Thymus (tissue), 11 donors: Measurements from ENCODE around the gene ZFPM1. TPM values are rescaled to one million over a fixed set of nuclear protein-coding genes. Genes with fewer than 3 reads are reported as not detected.

Source experiments
- DNase-seq, 9 donors: peaks; one replicate each; pipeline ENCODE4 v3.0.0-alpha.2; 2013; ENCODE audit warnings: low spot score in 9 of 9, low read depth in 6 of 9, missing footprints in 1 of 9
- H3K27ac ChIP-seq, 2 donors: one replicate each; pipeline ENCODE4 v1.5.1; 2013; ENCODE audit warnings: control low read depth in 1 of 2, low read depth in 1 of 2, low read length in 1 of 2, mild to moderate bottlenecking in 1 of 2, moderate library complexity in 1 of 2
- H3K27me3 ChIP-seq, 2 donors: one replicate each; pipeline ENCODE4 v1.5.1; 2013; ENCODE audit warnings: low read length in 1 of 2; ENCODE audit not compliant: control insufficient read depth in 2 of 2, insufficient read depth in 1 of 2
- H3K36me3 ChIP-seq, 2 donors: one replicate each; pipeline ENCODE4 v1.5.1; 2013; ENCODE audit warnings: low read length in 1 of 2, mild to moderate bottlenecking in 1 of 2, moderate library complexity in 1 of 2; ENCODE audit not compliant: control insufficient read depth in 2 of 2, insufficient read depth in 2 of 2
- H3K4me1 ChIP-seq, 2 donors: one replicate each; pipeline ENCODE4 v1.5.1; 2013; ENCODE audit warnings: low read length in 2 of 2; ENCODE audit not compliant: control insufficient read depth in 2 of 2, insufficient read depth in 2 of 2
- H3K4me3 ChIP-seq, 2 donors: one replicate each; pipeline ENCODE4 v1.5.1; 2013; ENCODE audit warnings: low read length in 2 of 2, control low read depth in 1 of 2, mild to moderate bottlenecking in 1 of 2
- H3K9me3 ChIP-seq, 2 donors: one replicate each; pipeline ENCODE4 v1.5.1; 2013; ENCODE audit warnings: low read length in 1 of 2, mild to moderate bottlenecking in 1 of 2; ENCODE audit not compliant: control insufficient read depth in 2 of 2, insufficient read depth in 1 of 2
- WGBS: extraction: QIAGEN DNeasy Blood & Tissue Kit; methylation state at CpG from one replicate; pipeline ENCODE4 v1.1.7; 2013; 5-methylcytosine and 5-hydroxymethylcytosine counted together
- polyA plus RNA-seq: library from polyadenylated mRNA; stranded (reverse); fragments of 200-250 nt; gene quantifications from one replicate; pipeline ENCODE4 v1.2.3, GENCODE V29; 2013
- total RNA-seq: library from RNA; stranded (reverse); fragments of 120-200 nt; gene quantifications from one replicate; pipeline ENCODE4 v1.2.4, GENCODE V29; 2013
- donor health status: healthy.

The ZFPM1 gene
- total and polyA plus RNA-seq, 2 donors = 1.6 to 4.2 TPM

DNA sequence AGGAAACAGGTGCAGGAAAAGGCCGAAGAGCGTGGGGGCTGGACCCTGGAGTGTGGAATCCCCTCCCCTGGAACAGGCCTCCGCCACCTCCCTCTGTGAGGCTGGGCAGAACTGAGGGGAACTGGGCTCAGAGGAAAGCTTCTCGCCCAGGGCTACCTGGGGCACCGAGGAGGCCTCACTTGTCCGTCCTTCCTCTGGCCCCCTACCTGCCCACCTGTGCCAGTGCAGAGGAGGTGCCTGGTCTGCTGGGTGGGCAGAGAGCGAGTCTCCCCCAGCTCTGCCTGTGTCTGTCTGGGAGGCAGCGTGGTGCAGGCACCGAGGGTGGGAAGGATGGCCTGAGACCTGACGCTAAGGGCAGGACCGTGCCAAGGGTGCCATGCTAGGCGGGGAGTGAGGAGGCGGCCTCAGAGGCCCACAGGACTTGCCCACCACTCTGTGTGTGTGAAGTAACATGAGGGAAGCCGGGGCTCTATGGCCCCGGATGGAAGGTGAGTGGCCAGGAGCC, 42.2 kb downstream of the ZFPM1 start:
- peaks cover 0 to under 1% of the 10 kb centered on the region in 2 donors for H3K9me3 ChIP-seq
- 98% methylated on average over 15 of the region's 15 CpGs for WGBS
- H3K27ac ChIP-seq = no peak overlapping the region
- H3K36me3 ChIP-seq = peaks cover 0 to 42% of the 10 kb centered on the region in 2 donors
- H3K4me3 ChIP-seq = no peak overlapping the region
- no peak for DNase-seq
- no peaks in the 10 kb centered on the region for H3K27me3 ChIP-seq
- no peaks in the 10 kb centered on the region for H3K4me1 ChIP-seq

DNA sequence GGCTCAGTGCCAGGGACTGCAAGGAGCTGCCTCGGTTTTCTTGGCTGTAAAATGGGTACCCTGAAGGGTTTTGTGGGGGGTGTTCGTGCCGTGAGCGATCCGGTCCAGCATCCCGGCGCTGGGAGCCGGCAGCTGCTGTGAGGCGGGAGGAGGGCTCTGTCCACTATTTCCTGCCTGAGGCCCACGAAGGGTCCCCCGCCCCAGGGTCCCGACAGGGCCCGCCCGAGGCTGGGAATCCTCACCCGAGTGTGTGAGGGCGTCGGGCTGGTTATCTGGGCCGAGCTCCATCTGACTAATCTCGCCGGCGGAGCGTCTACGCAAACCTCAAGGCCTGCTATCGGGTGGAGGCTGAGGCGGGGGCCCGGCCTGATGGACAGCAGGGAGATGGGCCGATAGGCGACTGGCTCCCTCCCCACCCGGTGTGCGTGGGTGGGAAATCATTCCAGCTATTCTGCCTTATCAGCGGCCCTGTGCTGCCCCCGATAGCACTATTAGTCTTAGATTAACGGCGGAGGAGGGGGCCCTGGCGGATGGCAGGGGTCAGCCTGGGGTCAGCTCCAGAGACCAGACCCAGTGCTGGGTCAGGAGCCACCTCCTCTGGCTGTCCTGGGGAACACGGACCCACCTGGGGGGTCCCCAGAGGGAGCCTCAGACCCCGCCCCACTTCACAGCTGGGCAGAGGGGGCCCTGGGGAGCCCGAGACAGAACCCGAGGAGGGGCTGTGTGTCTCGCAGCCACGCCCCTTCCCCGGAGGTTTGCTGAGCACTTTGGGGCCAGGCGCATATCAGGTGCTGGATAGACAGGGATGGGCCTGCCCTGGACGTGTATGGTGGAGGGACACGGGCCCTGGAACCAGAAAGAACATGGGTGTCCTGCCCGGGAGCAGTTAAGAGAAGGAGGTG, 44.7 kb downstream of the ZFPM1 start:
- H3K4me3 ChIP-seq = no peak overlapping the region
- 96% methylated on average over 46 of the region's 46 CpGs for WGBS
- H3K4me1 ChIP-seq = no peaks in the 10 kb centered on the region
- no peaks in the 10 kb centered on the region for H3K27me3 ChIP-seq
- peaks cover 0 to 48% of the 10 kb centered on the region in 2 donors for H3K36me3 ChIP-seq
- peaks cover 2 to 15% of the 10 kb centered on the region in 2 donors for H3K9me3 ChIP-seq
- no peak for DNase-seq
- no peak overlapping the region for H3K27ac ChIP-seq

DNA sequence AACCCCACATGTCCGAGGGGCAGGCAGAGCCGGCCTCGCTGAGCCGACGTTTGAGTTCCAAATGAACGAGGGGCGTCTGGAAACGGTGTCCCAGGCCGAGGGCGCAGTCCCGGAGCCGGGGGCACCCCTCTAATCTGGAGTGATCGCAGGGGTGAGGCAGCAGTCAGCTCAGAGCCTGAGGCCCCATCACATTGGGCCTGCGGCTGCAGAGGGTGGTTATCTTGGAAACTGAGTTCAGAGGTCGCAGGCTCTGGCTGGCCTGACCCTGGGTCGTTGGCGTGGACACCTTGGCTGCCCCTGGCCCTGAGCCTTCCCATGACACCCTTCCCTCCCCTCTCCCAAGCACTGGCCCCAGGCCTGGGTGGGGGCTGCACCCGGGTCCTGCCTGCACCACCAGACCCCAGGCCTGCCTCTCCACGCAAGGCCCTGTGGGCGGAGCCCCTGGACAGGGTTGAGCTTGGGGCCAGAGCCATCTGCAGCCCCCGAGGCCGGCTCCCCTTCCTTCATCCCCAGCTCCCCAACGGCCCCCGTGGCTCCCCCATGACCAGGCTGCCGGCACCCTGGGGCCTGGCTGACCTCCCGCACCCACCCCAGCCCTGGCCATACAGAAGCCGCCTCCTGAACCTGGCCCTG, 45.6 kb downstream of the ZFPM1 start:
- Histone ChIP-seq H3K4me1 (no peaks in the 10 kb centered on the region), H3K36me3 (peaks cover 0 to 48% of the 10 kb centered on the region in 2 donors), H3K4me3 (no peak overlapping the region), H3K9me3 (peaks cover 2 to 15% of the 10 kb centered on the region in 2 donors), H3K27ac (no peak overlapping the region), H3K27me3 (no peaks in the 10 kb centered on the region)
- DNase-seq = no peak
- 96% methylated on average over 27 of the region's 27 CpGs for WGBS

DNA sequence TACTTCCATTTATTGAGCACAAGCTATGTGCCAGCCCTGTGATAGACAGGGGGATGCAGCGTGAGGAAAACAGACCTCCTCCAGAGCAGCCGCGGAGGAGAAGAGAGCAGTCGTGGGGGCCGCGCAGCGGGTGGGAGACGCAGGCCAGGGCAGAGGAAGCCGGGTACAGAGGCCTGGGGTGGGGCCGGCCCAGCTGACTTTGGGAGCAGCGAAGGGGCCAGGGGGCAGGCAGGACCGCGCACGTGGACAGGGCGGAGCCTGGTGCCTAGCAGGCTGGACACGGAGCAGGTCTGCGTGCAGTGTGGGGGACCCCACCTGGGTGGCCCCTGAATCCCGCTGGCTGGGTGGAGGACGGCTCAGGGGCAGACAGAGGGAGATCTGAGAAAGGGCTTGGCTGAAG, 46.2 kb downstream of the ZFPM1 start:
- DNase-seq = no peak
- no peak overlapping the region for H3K27ac ChIP-seq
- H3K36me3 ChIP-seq = peaks cover 0 to 46% of the 10 kb centered on the region in 2 donors
- no peaks in the 10 kb centered on the region for H3K27me3 ChIP-seq
- no peak overlapping the region for H3K4me3 ChIP-seq
- H3K4me1 ChIP-seq = no peaks in the 10 kb centered on the region
- H3K9me3 ChIP-seq = peaks cover 2 to 15% of the 10 kb centered on the region in 2 donors
- 86% methylated on average over 19 of the region's 19 CpGs for WGBS

DNA sequence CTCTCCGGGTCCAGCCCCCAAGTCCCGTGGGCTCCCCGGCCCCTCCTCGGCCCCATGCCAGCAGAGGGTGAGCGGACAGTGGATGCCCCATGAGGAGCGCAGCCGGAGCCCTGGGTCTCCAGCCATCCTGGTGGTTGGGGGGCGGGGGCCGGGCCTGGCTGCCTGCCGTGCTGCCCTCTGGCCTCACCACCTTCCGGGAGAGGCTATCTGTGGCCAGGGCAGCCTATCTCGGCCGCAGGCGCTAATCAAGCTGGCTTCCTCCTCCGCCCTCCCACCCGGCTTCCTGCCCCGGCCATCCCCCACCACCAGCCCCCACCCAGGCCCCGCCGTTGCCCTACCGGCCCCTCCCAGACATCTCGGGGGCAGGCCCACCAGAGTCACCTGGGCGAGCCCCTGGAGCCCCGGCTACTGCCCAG, 46.8 kb downstream of the ZFPM1 start:
- Histone ChIP-seq H3K4me3 (no peak overlapping the region), H3K27ac (no peak overlapping the region), H3K27me3 (no peaks in the 10 kb centered on the region), H3K4me1 (no peaks in the 10 kb centered on the region), H3K36me3 (peaks cover 0 to 41% of the 10 kb centered on the region in 2 donors), H3K9me3 (peaks cover 2 to 15% of the 10 kb centered on the region in 2 donors)
- 69% methylated on average over 23 of the region's 23 CpGs for WGBS
- no peak for DNase-seq

DNA sequence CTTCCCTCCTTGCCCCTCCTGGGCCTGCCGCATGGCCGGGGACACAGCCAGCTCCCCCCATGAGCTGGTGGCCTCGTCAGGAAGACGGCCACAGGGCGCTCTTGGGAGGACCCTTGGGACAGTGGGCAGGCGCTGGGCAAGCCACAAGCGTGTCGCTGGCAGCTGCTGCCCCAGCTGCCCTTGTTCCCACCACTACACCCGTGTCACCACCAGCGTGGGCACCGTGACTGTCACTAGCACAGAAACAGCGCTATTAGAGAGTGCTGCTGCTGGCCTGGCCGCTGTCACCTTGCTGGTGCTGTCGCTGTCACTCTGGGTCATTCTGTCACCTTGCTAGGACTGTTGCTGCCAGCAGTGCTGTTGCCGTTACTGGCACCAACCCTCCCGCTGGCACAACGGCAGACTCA, 47.2 kb downstream of the ZFPM1 start:
- 87% methylated on average over 17 of the region's 17 CpGs for whole genome bisulfite sequencing
- no peak overlapping the region for H3K4me3 ChIP-seq
- peaks cover 0 to 38% of the 10 kb centered on the region in 2 donors for H3K36me3 ChIP-seq
- no peaks in the 10 kb centered on the region for H3K27me3 ChIP-seq
- DNase-seq = no peak
- H3K9me3 ChIP-seq = peaks cover 2 to 15% of the 10 kb centered on the region in 2 donors
- no peaks in the 10 kb centered on the region for H3K4me1 ChIP-seq
- H3K27ac ChIP-seq = no peak overlapping the region

DNA sequence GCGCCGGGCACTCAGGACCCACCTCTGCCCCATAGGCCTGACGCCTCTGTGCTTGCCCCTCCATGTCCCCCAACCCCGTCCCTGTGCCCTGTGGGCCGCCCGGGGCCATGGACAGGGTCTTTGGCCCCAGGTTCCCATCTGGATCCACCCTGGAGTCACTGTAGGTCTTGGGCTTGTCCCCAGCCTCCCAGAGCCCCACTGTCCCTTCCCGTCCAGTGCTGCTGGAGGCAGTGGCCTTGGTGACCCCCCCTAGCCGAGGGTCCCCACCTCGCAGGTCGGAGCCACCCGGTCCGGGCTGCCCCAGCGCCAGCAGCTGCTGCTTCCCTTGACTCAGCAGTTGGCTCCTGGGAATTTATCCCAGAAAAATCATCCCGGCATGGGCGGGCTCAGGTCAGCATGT, 49.3 kb downstream of the ZFPM1 start:
- no peak overlapping the region for H3K27ac ChIP-seq
- no peaks in the 10 kb centered on the region for H3K27me3 ChIP-seq
- no peak for DNase-seq
- H3K36me3 ChIP-seq = peaks cover 4 to 39% of the 10 kb centered on the region in 2 donors
- peaks cover 2 to 15% of the 10 kb centered on the region in 2 donors for H3K9me3 ChIP-seq
- WGBS = 97% methylated on average over 15 of the region's 15 CpGs
- H3K4me3 ChIP-seq = no peak overlapping the region
- no peaks in the 10 kb centered on the region for H3K4me1 ChIP-seq

DNA sequence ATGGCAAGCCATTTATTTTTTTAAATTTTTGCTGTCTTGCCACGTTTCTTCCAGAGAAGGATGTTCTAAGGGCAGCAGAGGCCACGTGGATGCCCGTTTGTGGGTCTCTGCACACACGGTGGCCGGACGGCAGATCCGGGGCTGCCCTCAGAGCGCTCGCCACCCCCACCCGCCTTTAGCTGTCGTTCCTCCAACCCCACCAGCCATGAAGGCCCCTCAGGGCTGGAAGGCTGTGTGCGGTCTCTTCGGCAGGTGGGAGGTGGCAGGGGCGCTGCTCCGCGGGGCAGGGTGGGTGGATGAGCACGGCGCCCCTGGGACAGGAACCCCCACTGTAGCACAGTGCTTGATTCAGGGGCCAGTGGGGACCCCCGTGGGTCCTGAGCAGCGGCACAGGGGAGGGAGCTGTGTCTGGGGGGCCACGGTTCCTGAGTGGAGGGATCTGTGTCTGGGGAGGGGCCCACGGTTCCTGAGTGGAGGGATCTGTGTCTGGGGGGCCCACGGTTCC, 49.7 kb downstream of the ZFPM1 start:
- H3K27me3 ChIP-seq = no peaks in the 10 kb centered on the region
- H3K4me3 ChIP-seq = no peak overlapping the region
- peaks cover 4 to 39% of the 10 kb centered on the region in 2 donors for H3K36me3 ChIP-seq
- DNase-seq = no peak
- peaks cover 2 to 15% of the 10 kb centered on the region in 2 donors for H3K9me3 ChIP-seq
- H3K4me1 ChIP-seq = no peaks in the 10 kb centered on the region
- WGBS = 94% methylated on average over 23 of the region's 23 CpGs
- H3K27ac ChIP-seq = no peak overlapping the region

DNA sequence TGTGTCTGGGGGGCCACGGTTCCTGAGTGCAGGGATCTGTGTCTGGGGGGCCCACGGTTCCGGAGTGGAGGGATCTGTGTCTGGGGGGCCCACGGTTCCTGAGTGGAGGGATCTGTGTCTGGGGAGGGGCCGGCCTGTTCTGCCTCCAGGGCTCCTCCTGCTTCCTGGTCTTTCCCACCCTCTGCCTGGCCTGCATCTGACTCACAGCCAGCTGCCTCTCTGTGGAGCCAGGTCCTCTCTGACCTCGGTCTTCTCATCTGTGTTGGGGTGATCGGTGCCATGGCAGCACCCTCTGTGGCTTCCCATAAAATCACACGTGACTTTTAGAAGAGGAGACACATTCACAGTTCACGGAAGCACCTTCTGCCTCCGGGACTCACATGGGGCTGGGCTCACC, 50.3 kb downstream of the ZFPM1 start:
- DNase-seq = no peak
- peaks cover 4 to 40% of the 10 kb centered on the region in 2 donors for H3K36me3 ChIP-seq
- WGBS = 74% methylated on average over 10 of the region's 10 CpGs
- no peaks in the 10 kb centered on the region for H3K27me3 ChIP-seq
- H3K9me3 ChIP-seq = peaks cover 2 to 15% of the 10 kb centered on the region in 2 donors
- H3K4me3 ChIP-seq = no peak overlapping the region
- no peaks in the 10 kb centered on the region for H3K4me1 ChIP-seq
- H3K27ac ChIP-seq = no peak overlapping the region
